Stimulated activated CD4-positive, alpha-beta T cell treated with anti-CD3 and anti-CD28 coated beads, TNF-alpha, amount 100 ng/mL, for 24 hours (primary cell): Measurements from ENCODE around the gene SFMBT1.
"Not testable (repeated sequence)": the region's sequence is repeated elsewhere in the genome, so short reads cannot be mapped to it uniquely, and the experiment has no call there.

Experiments
- DNase-seq, 3 experiments: peaks; one replicate each; pipeline ENCODE4 v3.0.0-alpha.2; 2020; ENCODE audit warnings: low read depth in 3 of 3

Gene SFMBT1

GRCh38 chr3:53038679-53039375, 7.0 kb downstream of the SFMBT1 start:
- no peak for DNase-seq

- no peak for DNase-seq
Measured at GRCh38 chr3:53035825-53036619, 9.9 kb downstream of the SFMBT1 start.

GRCh38 chr3:53035018-53035417, 10.9 kb downstream of the SFMBT1 start:
- DNase-seq, result not testable (repeated sequence)

GRCh38 chr3:53034411-53034810, 11.5 kb downstream of the SFMBT1 start:
- DNase-seq, result not testable (repeated sequence)

GRCh38 chr3:53032609-53033008, 13.3 kb downstream of the SFMBT1 start:
- no peak for DNase-seq

- DNase-seq, result peak in 2 of 3 experiments; percentile 7 to 24
Measured at GRCh38 chr3:53030619-53031449, 15.0 kb downstream of the SFMBT1 start.

GRCh38 chr3:53028641-53029040, 17.2 kb downstream of the SFMBT1 start:
- no peak for DNase-seq

GRCh38 chr3:53027254-53027844, 18.5 kb downstream of the SFMBT1 start:
- no peak for DNase-seq

- DNase-seq, result no peak
Measured at GRCh38 chr3:53026382-53027162, 19.3 kb downstream of the SFMBT1 start.

GRCh38 chr3:53024315-53024714, 21.6 kb downstream of the SFMBT1 start:
- DNase-seq, result no peak

- no peak for DNase-seq
Measured at GRCh38 chr3:53023072-53023823, 22.6 kb downstream of the SFMBT1 start.

GRCh38 chr3:53022647-53023046, 23.2 kb downstream of the SFMBT1 start:
- DNase-seq, result no peak

- no peak for DNase-seq
Measured at GRCh38 chr3:53016236-53016635, 29.6 kb downstream of the SFMBT1 start.

- DNase-seq, result no peak
Measured at GRCh38 chr3:53011324-53011723, 34.5 kb downstream of the SFMBT1 start.

- DNase-seq, result no peak
Measured at GRCh38 chr3:53009826-53010539, 35.9 kb downstream of the SFMBT1 start.

- no peak for DNase-seq
Measured at GRCh38 chr3:53008932-53009331, 36.9 kb downstream of the SFMBT1 start.

- no peak for DNase-seq
Measured at GRCh38 chr3:53005854-53006513, 39.9 kb downstream of the SFMBT1 start.

- no peak for DNase-seq
Measured at GRCh38 chr3:53005338-53005737, 40.5 kb downstream of the SFMBT1 start.

GRCh38 chr3:53003320-53003719, 42.6 kb downstream of the SFMBT1 start:
- DNase-seq, result no peak
